NCI-H1105 (cell line): ENCODE data around the gene PHKA1.
A peak's percentile ranks its signal among the peaks of the same experiment; 100 is the strongest.
"Not testable (repeated sequence)": the region's sequence is repeated elsewhere in the genome, so short reads cannot be mapped to it uniquely, and the experiment has no call there.

Experiments used
- DNase-seq: peaks from one replicate; lab custom pipeline; 2025; lab: John Stamatoyannopoulos, UW

The PHKA1 gene

DNA sequence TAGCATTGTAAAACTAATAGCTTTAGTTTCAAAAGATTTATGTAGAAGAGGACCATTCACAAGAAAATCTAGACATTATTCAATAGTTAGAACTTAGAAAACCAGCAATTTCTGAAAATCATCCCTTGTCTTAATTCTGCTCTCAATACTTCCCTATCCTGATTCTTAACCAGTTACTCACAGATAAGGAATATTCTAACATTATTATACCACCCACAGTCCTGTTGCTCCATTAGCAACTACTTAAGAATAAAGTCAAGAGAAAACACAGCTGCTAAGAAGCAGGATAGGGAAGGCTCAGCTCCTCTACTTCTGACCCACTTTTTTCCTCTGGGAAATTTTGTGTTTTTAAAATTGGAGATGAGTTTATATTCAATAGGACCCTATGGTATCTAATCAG lies 47.7 kb downstream of the PHKA1 start:
- DNase-seq = no peak

GRCh38 chrX:72663737-72664136 lies 50.4 kb downstream of the PHKA1 start:
- DNase-seq = no peak

GRCh38 chrX:72662020-72662747 lies 51.9 kb downstream of the PHKA1 start:
- no peak for DNase-seq

DNA sequence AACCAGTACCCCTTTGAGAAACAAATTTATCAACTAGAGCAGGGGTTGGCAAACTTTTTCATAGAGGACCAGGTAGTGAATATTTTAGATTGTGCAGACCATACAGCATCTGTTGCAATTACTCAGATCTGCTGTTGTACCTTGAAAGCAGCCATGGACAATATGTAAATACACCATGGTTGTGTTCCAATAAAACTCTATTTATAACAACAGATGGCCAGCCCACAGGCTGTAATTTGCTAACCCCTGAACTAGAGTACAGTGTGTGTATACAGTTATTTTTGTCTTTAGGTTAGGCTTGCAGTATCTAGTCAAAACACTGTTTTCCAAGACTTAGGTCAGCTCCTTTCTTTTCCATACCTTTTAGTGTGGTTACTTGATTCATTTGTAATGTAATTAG lies 54.4 kb downstream of the PHKA1 start:
- DNase-seq = no peak

- no peak for DNase-seq
Measured at GRCh38 chrX:72652082-72652481, 62.0 kb downstream of the PHKA1 start.

DNA sequence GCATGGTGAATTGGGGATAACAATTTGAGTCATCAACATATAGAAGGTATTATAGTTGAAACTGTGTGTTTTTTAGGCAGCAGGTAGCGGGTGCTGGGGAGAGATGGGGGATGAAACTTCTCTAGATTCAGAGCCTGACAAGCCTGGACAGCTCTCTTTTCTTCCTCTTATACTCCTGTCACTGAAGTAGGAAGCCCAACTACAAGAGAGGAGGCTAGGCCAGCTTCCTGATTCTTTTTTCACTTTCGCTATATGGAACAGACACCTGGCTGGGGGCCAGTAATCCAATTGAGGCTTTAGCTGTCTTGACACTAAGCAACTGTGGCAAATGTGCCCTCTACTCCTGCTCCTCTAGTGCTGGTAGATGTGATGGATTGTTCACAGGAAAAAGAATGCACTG lies 69.2 kb downstream of the PHKA1 start:
- DNase-seq = peak; percentile 12

DNA sequence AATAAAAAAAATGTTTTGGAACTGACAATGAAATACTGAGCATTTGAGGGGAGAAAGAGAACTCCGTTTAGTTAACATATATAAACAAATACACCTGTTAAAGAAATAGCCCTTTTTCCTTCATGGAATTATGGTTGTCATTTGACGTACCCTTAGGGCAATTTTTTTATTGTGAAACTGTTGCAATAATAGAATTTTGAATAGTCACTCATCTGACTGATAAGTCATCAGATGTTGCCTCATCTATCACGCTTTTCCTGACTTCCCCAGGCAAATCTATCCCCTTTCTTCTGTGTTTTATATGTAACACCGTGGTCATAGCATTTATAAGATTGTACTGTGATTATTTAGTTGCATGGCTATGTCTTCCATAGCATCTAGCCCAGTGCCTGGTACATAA lies 72.5 kb downstream of the PHKA1 start:
- no peak for DNase-seq

DNA sequence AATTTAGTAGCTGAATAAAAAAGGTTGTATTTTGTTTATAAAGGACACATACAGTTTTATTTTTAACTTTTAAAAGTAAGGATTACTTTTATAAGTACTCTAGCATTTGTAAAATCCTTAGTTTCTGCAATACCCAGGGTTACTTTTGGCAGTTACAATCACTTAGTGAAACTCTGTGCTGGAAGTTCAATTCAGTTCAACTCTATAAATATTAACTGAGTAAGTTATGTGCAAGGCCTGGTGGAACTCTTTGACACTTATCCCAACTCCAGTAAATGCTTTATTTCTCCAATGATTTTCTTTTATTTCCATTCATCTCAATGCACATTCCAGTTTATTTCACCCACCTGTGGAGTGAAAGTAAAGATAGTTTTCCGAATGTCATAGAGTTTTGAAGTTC lies 78.2 kb downstream of the PHKA1 start:
- DNase-seq = no peak

DNA sequence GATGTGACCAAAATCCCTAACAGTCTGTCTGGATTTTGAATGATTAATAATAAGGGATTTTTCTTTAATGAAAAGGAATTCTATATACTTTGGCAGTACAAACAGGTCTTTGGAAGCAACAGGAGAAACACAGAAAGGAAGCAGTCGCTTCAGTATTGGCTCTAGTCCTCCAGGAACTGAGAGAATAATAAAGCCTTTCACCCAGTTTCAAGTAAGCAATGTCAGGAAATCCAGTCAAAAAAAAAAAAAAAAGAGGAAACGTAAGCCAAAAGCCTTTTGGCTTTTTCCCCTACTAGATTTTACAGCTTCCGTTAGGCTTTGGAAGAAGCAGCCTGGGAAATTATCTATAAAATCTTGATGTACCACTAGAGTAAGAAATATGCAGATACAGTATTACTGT lies 79.8 kb downstream of the PHKA1 start:
- DNase-seq = no peak

- no peak for DNase-seq
Measured at GRCh38 chrX:72630185-72630584, 83.9 kb downstream of the PHKA1 start.

DNA sequence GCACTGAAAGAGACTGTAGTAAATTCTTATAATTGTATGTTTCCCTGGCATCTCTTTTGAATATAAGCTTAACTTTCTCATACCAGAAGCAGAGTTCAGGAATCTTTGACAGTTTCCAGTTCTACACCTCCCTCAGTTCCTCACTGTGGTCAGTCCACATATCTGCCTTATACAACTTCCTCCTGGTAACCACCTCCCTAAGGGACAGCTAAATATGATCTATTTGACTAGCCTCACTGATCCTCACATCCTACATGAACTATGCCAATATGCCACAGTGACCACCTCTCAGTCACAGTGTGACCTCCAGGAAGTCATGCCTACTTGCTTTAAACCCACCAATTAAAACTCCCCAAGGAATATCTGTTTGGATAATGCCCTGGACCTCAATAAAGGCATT lies 89.9 kb downstream of the PHKA1 start:
- DNase-seq = no peak

GRCh38 chrX:72621625-72622485 lies 92.3 kb downstream of the PHKA1 start:
- no peak for DNase-seq

GRCh38 chrX:72621163-72621562 lies 92.9 kb downstream of the PHKA1 start:
- no peak for DNase-seq

DNA sequence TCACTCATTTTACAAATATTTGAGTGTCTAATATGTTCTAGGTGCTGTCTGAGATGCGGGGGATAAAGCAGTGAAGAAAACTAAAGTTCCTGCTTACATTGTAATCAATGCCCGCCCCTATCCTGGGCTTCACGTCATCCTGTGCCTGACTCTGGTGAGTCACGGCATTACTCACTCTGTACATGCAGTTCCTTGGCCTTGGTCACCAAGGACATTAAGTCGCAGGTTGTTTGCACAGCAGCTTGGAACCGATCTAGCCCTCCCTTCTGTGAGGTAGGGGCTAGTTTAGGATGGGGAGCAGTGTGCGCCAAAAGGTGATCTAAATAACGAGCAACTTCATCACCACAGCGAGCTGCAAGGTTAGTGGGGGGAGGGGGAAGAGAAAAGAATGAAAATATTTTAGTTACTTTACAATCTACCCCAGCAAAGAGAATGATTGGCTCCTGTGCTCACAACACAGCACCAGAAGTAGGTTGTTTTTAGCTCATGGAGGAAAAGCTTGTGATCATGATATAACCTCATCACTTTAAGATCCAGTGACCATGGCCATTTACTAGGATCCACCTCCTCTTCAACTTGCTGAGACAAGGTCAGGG lies 93.5 kb downstream of the PHKA1 start:
- DNase-seq = no peak

DNA sequence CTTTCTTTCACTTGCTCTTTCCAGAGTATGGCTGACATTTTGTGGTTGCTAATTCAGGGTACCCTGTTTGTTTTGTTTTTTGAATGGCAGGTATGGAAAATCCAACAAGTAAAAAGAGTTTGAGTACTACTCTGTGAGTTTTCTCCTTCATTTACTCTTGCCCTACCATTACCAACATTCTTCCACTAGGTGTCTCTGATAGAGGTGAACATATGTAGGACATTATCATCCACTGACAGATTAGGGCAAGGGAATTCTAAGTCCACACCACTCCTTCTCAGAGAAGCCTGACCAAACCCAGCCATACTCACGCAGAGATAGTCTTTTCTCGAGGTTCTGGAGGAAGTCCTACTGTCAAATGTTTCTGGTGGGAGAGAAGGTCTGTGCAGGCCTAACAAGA lies 104.8 kb downstream of the PHKA1 start:
- no peak for DNase-seq

DNA sequence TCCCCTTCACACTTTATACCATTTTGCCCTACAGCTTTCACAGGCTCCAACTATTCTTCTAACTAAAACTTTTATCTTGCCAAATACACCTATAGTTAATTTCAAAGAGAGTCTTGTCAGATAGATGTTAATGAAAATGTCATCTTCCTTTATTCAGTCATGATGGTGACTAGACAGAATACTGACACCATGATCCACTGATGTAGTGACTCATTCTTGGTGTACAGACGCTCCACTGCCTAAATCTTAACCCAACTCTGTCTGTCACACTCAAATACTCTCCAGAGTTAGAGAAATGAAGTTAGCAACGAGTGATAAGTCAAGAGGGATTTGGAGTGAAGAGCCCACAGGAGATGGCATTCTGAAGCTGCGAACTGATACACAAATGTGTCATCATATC lies 109.4 kb downstream of the PHKA1 start:
- DNase-seq = no peak

DNA sequence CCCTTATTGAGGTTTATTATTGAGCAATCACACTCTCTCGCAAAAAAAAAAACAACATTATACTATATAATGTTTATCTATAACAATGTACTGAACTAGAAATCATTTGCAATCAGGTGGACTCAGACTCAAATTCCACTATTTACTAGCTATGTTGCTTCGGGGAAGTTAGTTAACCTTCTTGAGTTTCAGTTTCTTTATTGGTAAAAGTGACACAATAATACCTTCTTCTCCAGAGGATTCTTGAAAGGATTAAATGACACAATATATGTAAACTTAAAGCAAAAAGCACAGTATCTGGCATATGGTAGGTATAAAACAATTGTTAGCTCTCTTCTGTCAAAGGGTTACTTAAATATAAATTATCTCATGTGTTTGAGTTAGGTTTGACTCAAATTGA lies 110.0 kb downstream of the PHKA1 start:
- DNase-seq = no peak

GRCh38 chrX:72591038-72591437 lies 123.1 kb downstream of the PHKA1 start:
- not testable (repeated sequence) for DNase-seq

DNA sequence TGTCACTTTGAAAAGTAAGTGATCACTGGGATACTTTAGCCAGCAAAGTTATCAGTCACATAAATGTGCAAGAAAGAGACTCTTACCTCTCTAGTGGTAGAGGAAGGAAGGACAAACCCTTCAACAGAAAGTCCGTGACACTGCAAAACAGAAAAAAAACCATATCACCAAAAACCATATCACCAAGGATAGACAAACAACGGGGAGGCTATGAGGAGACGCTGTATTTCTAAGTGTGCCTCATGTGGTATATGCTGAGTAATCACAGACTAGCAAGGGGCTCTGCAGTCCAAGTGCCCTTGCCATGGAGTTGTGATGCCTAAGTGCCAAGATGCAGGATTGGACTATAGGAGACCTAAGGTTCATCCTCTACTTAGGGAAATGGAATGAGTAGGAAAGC lies 129.9 kb downstream of the PHKA1 start:
- DNase-seq = no peak

GRCh38 chrX:72576141-72576894 lies 137.8 kb downstream of the PHKA1 start:
- DNase-seq = no peak

- DNase-seq = no peak
Measured at GRCh38 chrX:72573158-72573511, 141.0 kb downstream of the PHKA1 start.
